ENCODE data around the gene FAM161B. TPM values are rescaled to one million over a fixed set of nuclear protein-coding genes. Genes with fewer than 3 reads are reported as not detected.
"Not testable (repeated sequence)": the region's sequence is repeated elsewhere in the genome, so short reads cannot be mapped to it uniquely, and the experiment has no call there.

The FAM161B gene
- total and polyA plus RNA-seq, 2 of the 4 experiments (the other 2 are of a cell fraction), result 1.9 to 2.5 TPM

- no peaks in the 10 kb centered on the region for H3K27me3 ChIP-seq (ENCODE audit: control insufficient read depth, insufficient read depth, low read length)
- H4K20me1 ChIP-seq (ENCODE audit: insufficient read depth, low read length), result no peaks in the 10 kb centered on the region
- DNase-seq (no peak), ATAC-seq (ENCODE audit: low read depth) (no peak)
- no peaks in the 10 kb centered on the region for H3K79me1 ChIP-seq (ENCODE audit: low read depth in 1 of 2, low read length in 2 of 2)
- H2BK20ac ChIP-seq (ENCODE audit: low read depth, low read length), result no peak overlapping the region
- no peaks in the 10 kb centered on the region for H3K9me1 ChIP-seq (ENCODE audit: insufficient read depth, low read length)
- H3K27ac ChIP-seq (ENCODE audit: insufficient read depth, low read length), result no peak overlapping the region
- H4K8ac ChIP-seq (ENCODE audit: low read depth in 2 of 2, low read length in 2 of 2), result no peak overlapping the region
- no peak overlapping the region for H3K4me3 ChIP-seq (ENCODE audit: insufficient read depth, low read depth, low read length)
- H2BK120ac ChIP-seq (ENCODE audit: low read depth, low read length), result no peak overlapping the region
- H4K5ac ChIP-seq (ENCODE audit: low read depth, low read length), result no peak overlapping the region
- H3K23ac ChIP-seq (ENCODE audit: low read depth, low read length), result no peak overlapping the region
- dilution Hi-C loops (cut with HindIII; ENCODE audit: low sequenced_read_pairs, unreplicated experiment), result no loop called here
- H2BK15ac ChIP-seq (ENCODE audit: low read depth, low read length), result no peak overlapping the region
- no peak overlapping the region for H2AK9ac ChIP-seq (replicated peaks; ENCODE audit: low read depth, low read length, poor library complexity)
- no peak overlapping the region for H2BK5ac ChIP-seq (ENCODE audit: low read depth, low read length, poor library complexity, severe bottlenecking)
- H4K91ac ChIP-seq (ENCODE audit: insufficient read depth, low read depth, low read length), result no peak overlapping the region
- H3K9me3 ChIP-seq (ENCODE audit: control insufficient read depth, insufficient read depth, low read length), result no peaks in the 10 kb centered on the region
- no TSS peak for BruUV-seq (replicated peaks)
- intact Hi-C loops (cut with micrococcal nuclease), result no loop called here
- no peak overlapping the region for H2AK5ac ChIP-seq (ENCODE audit: low read depth, low read length)
- CTCF ChIA-PET, result no interaction called here
- H3K18ac ChIP-seq (ENCODE audit: low read depth, low read length), result no peak overlapping the region
- no peak overlapping the region for H3K4ac ChIP-seq (ENCODE audit: low read depth, low read length)
- H3K4me2 ChIP-seq (ENCODE audit: low read depth, low read length), result no peak overlapping the region
- WGBS, 2 experiments (ENCODE audit: extremely low coverage in 2 of 2, insufficient read length in 1 of 2), result 50% methylated on average over 1 of the region's 4 CpGs; no CpG with 5 or more reads in 1 of the 2 experiments
- no peak overlapping the region for H3K9ac ChIP-seq (ENCODE audit: low read depth, low read length)
- no peak overlapping the region for H3K14ac ChIP-seq (replicated peaks; ENCODE audit: low read depth, low read length)
- peaks cover 4% of the 10 kb centered on the region; the same call in 1 of the 2 replicates for H3K36me3 ChIP-seq (ENCODE audit: control insufficient read depth, insufficient read depth, low read length)
- POLR2A ChIA-PET (ENCODE audit: unreplicated experiment), result no interaction called here
- H2AFZ ChIP-seq (replicated peaks; ENCODE audit: low read length, poor library complexity), result no peak overlapping the region
- TF ChIP-seq MAZ (IDR thresholded peaks at IDR 0.05; ENCODE audit: borderline replicate concordance, low read depth, low read length) (no peak), CHD1 (IDR thresholded peaks at IDR 0.05; ENCODE audit: low read depth, low read length) (no peak), FOS (IDR thresholded peaks at IDR 0.05; ENCODE audit: low read depth, low read length) (no peak)
- H3K56ac ChIP-seq (ENCODE audit: extremely low read depth, insufficient read depth, low read length), result no peak overlapping the region
- in situ Hi-C loops (cut with MboI; ENCODE audit: low sequenced_read_pairs), result no loop called here
- no peaks in the 10 kb centered on the region for H3K4me1 ChIP-seq (ENCODE audit: control insufficient read depth, insufficient read depth, low read length)
Measured at GRCh38 chr14:73991092-73991491, 41.2 kb upstream of the FAM161B start.

DNA sequence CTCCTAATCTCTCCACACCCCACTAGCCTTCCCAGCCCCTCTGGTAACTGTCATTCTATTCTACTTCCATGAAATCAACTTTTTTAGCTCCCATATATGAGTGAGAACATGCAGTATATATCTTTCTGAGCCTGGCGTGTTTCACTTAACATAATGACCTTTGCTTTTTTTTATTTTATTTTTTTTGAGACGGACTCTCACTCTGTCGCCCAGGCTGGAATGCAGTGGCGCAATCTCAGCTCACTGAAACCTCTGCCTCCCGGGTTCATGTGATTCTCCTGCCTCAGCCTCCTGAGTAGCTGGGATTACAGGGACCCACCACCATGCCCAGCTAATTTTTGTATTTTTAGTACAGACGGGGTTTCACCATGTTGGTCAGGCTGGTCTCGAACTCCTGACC, 38.8 kb upstream of the FAM161B start:
- H3K9ac ChIP-seq (ENCODE audit: low read depth, low read length); H3K27ac ChIP-seq (ENCODE audit: insufficient read depth, low read length); H3K36me3 ChIP-seq (ENCODE audit: control insufficient read depth, insufficient read depth, low read length); BruUV-seq (replicated peaks); H2BK5ac ChIP-seq (ENCODE audit: low read depth, low read length, poor library complexity, severe bottlenecking); DNase-seq; H3K4me1 ChIP-seq (ENCODE audit: control insufficient read depth, insufficient read depth, low read length); H3K79me1 ChIP-seq (ENCODE audit: low read depth in 1 of 2, low read length in 2 of 2); H3K9me3 ChIP-seq (ENCODE audit: control insufficient read depth, insufficient read depth, low read length); H4K20me1 ChIP-seq (ENCODE audit: insufficient read depth, low read length); H3K14ac ChIP-seq (replicated peaks; ENCODE audit: low read depth, low read length); H4K8ac ChIP-seq (ENCODE audit: low read depth in 2 of 2, low read length in 2 of 2); intact Hi-C loops (cut with micrococcal nuclease); H3K4ac ChIP-seq (ENCODE audit: low read depth, low read length); H2AK5ac ChIP-seq (ENCODE audit: low read depth, low read length); POLR2A ChIA-PET (ENCODE audit: unreplicated experiment); H3K9me1 ChIP-seq (ENCODE audit: insufficient read depth, low read length); H4K91ac ChIP-seq (ENCODE audit: insufficient read depth, low read depth, low read length); H2BK20ac ChIP-seq (ENCODE audit: low read depth, low read length); H2BK120ac ChIP-seq (ENCODE audit: low read depth, low read length); ATAC-seq (ENCODE audit: low read depth); H3K56ac ChIP-seq (ENCODE audit: extremely low read depth, insufficient read depth, low read length); H3K4me3 ChIP-seq (ENCODE audit: insufficient read depth, low read depth, low read length); H4K5ac ChIP-seq (ENCODE audit: low read depth, low read length); H3K4me2 ChIP-seq (ENCODE audit: low read depth, low read length); H3K18ac ChIP-seq (ENCODE audit: low read depth, low read length); in situ Hi-C loops (cut with MboI; ENCODE audit: low sequenced_read_pairs); H2BK15ac ChIP-seq (ENCODE audit: low read depth, low read length); H3K27me3 ChIP-seq (ENCODE audit: control insufficient read depth, insufficient read depth, low read length); H2AFZ ChIP-seq (replicated peaks; ENCODE audit: low read length, poor library complexity); H3K23ac ChIP-seq (ENCODE audit: low read depth, low read length); dilution Hi-C loops (cut with HindIII; ENCODE audit: low sequenced_read_pairs, unreplicated experiment); H2AK9ac ChIP-seq (replicated peaks; ENCODE audit: low read depth, low read length, poor library complexity): not testable (repeated sequence)
- CTCF ChIA-PET, result interaction anchor here (0.5 kb wide), 1 partner anchor 169 kb away, joined by 3 read pairs; no protein-coding TSS in a partner anchor
- no CpG with 5 or more reads among the region's 7 CpGs for WGBS, 2 experiments (ENCODE audit: extremely low coverage in 2 of 2, insufficient read length in 1 of 2)

All from IMR-90 (cell line).